KOPT-K1 (cell line): ENCODE results near the gene LCE2B.
"Not testable (repeated sequence)": the region's sequence is repeated elsewhere in the genome, so short reads cannot be mapped to it uniquely, and the experiment has no call there.

Source experiments
- H3K27ac ChIP-seq: fragments of 200-600 bp; sonication (generic); 2 replicates; pipeline ENCODE4 v1.5.1; 2016; ENCODE audit warnings: antibody characterized with exemption, mild to moderate bottlenecking, low read depth, low read length; ENCODE audit not compliant: poor library complexity, severe bottlenecking
- H3K36me3 ChIP-seq: fragments of 200-600 bp; sonication (generic); 2 replicates; pipeline ENCODE4 v1.5.1; 2017; ENCODE audit warnings: antibody characterized with exemption, mild to moderate bottlenecking, low read length, moderate library complexity; ENCODE audit not compliant: insufficient read depth
- H3K9me3 ChIP-seq: fragments of 200-600 bp; sonication (generic); 2 replicates; pipeline ENCODE4 v1.5.1; 2017; ENCODE audit warnings: antibody characterized with exemption, low read length, mild to moderate bottlenecking; ENCODE audit not compliant: insufficient read depth, poor library complexity, severe bottlenecking

LCE2B gene, protein sequence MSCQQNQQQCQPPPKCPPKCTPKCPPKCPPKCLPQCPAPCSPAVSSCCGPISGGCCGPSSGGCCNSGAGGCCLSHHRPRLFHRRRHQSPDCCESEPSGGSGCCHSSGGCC

DNA sequence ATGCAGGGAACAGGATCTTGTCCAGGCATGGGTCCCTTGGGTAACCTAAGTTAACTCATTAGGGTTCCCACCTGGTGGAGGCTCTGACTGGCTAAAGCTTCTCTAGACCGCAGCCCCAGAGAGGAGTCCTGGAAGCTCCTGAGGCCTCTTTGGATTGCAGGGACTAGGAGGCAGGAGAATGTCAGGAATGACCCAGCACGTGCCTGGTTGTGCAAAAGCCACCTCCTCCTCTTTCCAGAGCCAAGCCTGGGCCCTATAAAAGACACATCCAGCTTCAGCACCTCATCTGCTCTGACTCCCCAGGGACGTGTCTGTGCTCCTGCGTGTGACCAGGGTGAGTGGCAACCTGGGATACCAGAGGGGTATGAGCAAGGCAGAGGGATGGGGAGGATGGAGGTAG is at the start of gene LCE2B:
LCE2B (plus strand) TSS at position 301 of the 400 bp plus-strand sequence. CDS start 721 bp downstream, outside the sequence.
- not testable (repeated sequence) for H3K9me3 ChIP-seq, H3K27ac ChIP-seq, H3K36me3 ChIP-seq

DNA sequence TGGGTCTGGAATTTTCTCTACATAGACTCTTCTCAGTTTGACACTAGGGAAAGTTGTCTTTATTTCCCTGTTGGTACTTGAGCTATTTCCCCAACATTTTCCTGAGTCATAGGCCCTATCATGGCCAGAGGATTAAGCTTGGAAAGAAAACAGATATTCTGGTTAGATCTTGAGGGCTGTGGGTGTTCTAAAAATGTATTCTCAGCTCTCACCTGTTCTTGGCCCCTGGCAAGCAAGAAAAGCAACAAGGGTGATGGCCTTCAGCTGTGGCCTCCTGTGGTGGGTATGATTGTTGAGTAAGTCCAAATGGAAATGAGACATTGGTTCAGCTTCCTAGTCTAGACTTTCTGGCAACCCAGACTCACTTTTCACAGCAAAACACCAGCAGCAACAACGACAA is 45.6 kb upstream of the LCE2B start:
- no peaks in the 10 kb centered on the region for H3K36me3 ChIP-seq
- H3K27ac ChIP-seq, result no peak overlapping the region
- H3K9me3 ChIP-seq, result no peaks in the 10 kb centered on the region

DNA sequence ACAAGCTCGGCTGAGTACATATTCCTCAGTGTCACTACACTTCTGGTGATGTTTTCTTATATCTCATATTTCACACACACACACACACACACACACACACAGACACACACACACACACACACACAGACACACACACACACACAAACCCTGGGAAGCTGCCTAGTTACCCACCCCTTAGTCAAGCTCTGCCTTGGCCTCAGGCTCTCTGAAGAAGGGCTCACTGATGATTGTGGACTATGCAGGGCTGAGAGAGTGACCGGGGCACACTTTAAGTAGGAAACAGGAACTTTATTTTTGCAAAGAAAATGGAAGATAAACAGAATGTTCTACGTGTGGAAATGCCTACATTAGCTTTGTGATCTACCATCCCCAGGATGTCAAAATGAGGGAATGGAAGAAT is 42.0 kb upstream of the LCE2B start:
- Histone ChIP-seq H3K27ac (no peak overlapping the region), H3K36me3 (no peaks in the 10 kb centered on the region), H3K9me3 (no peaks in the 10 kb centered on the region)

DNA sequence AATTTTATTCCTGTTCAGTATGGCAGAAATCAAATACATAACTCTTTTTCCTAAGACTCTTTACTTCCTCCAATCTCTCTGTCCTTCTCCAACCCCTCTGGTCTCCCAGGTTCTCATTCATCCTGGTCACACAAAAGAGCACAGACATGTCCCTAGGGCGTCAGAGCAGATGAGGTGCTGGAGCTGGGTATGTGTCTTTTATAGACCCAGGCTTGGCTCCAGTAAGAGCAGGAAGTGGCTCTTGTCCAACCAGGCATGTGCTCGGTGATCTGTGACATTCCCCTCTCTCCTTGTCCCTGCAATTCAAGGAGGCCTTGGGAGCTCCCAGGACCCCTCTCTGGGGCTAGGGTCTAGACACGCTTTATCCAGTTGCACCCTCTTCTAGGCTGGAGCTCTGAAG is 40.8 kb upstream of the LCE2B start:
- Histone ChIP-seq H3K27ac (no peak overlapping the region), H3K36me3 (no peaks in the 10 kb centered on the region), H3K9me3 (no peaks in the 10 kb centered on the region)

DNA sequence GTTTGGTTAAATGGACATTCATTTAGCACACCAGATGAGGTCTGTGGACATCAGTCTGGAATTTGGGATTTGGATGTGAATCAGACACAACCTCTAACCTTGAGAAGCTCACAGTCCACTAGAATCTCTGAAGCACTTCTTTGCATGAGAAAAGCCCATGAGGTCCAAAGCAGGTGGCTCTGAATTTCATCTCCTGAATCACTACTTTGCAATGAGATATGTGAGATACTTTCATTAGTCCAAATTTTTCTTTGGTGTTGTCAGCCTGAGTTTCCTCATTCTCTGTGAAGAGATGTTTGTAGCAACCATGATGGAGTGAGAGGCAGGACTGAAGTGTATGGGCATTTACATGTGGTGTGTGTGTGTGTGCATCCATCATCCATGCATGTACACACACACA is 39.3 kb upstream of the LCE2B start:
- no peaks in the 10 kb centered on the region for H3K36me3 ChIP-seq
- H3K27ac ChIP-seq, result no peak overlapping the region
- no peaks in the 10 kb centered on the region for H3K9me3 ChIP-seq

DNA sequence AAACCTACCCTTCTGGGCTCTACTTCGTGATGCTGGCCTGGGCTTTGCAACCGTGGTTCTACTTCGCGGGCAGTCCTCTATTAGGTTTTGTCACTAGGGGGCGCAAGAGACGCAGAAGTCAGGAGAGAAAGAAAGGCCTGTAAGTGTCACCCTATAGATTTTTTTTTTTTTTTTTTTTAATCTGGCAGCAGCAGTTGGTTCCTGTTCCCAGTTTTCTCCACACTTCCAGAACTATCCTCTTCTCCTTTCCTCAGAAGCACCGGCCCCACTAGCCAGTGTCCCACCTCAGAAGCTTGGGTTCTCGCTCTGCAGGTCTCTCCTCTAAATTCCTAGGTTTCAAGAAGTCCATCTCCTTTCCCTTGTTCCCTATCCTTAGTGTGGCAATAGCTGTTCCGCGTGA is 31.8 kb upstream of the LCE2B start:
- H3K36me3 ChIP-seq, result no peaks in the 10 kb centered on the region
- H3K9me3 ChIP-seq, result no peaks in the 10 kb centered on the region
- no peak overlapping the region for H3K27ac ChIP-seq

DNA sequence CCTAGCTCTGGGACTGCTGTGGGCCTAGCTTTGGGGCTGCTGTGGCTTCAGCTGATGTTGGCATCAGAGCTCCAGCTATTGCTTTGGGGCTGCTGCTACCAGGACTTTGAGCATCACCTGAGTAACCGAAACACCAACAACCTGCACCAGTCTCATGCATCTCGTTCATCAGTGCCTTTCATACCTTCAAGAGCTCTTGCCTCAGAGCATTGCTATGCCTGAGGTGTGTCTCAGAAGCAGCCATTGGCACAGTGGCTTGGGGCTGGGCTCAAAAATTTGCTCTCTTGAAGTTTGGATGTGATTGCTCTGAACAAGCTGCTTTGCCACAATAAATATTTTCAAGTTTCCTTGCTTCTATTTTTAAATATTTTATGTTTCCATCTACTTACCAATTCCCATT is 29.5 kb upstream of the LCE2B start:
- H3K27ac ChIP-seq, result no peak overlapping the region
- no peaks in the 10 kb centered on the region for H3K9me3 ChIP-seq
- H3K36me3 ChIP-seq, result no peaks in the 10 kb centered on the region

DNA sequence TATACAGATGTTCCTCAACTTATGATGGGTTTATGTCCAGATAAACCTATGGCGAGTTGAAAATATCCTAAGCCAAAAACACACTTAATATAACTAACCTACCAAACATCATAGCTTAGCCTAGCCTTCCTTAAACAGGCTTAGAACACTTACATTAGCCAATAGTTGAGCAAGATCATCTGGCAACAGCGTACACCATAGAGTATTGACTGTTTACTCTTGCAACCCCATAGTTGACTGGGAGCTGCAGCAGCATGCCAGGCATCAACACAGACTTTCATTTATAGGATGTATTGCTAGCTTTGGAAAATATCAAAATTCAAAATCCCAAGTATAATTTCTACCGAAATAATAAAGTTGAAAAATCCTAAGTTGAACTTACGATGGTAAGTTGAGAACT is 28.2 kb upstream of the LCE2B start:
- Histone ChIP-seq H3K27ac (no peak overlapping the region), H3K9me3 (no peaks in the 10 kb centered on the region), H3K36me3 (no peaks in the 10 kb centered on the region)

DNA sequence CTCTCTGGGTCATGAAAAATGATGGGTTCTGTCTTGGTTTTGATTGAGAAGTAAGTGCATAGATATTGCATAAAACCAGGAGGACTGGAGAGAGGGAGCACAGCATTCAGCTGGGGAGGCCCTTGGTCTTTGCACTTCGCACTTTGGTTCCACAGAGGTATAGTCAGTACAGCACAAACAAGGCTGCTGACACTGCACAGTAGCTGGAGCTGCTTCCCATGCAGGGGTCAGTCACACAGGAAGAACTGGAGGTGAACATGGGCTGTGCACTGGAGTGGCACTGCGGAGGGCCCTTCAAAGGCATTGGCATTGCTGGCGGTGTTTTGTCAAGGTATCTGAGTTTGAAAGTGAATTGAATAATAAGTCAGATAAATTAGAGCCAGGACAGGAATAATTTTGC is 27.3 kb upstream of the LCE2B start:
- Histone ChIP-seq H3K36me3 (no peaks in the 10 kb centered on the region), H3K9me3 (no peaks in the 10 kb centered on the region), H3K27ac (no peak overlapping the region)

DNA sequence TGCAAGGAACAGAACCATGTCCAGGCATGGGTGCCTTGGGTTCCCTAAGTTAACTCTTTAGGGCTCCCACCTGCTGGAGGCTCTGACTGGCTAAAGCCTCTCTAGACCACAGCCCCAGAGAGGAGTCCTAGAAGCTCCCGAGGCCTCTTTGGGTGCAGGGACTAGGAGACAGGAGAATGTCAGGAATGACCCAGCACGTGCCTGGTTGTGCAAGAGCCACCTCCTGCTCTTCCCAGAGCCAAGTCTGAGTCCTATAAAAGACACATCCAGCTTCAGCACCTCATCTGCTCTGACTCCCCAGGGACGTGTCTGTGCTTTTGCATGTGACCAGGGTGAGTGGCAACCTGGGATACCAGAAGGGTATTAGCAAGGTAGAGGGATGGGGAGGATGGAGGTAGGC is 22.8 kb upstream of the LCE2B start, which contains the start of gene LCE2D:
LCE2D (plus strand) TSS at position 283 of the 400 bp plus-strand sequence. CDS start 726 bp downstream, outside the sequence.
- H3K36me3 ChIP-seq, result no peaks in the 10 kb centered on the region
- no peak within 1 kb of the TSS for H3K27ac ChIP-seq
- H3K9me3 ChIP-seq, result no peaks in the 10 kb centered on the region

DNA sequence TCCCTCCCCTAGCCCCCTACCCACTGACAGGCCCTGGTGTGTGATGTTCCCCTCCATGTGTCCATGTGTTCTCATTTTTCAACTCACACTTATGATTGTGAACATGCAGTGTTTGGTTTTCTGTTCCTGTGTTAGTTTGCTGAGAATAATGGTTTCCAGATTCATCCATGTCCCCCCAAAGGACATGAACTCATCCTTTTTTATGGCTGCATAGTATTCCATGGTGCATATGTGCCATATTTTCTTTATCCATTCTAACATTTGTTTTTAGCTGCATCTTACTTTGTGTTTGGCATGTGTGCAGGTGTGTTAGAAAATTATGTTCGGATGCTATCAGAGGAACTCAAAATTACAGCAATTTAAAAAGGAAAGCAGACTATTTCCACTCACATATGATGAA is 19.8 kb upstream of the LCE2B start:
- not testable (repeated sequence) for H3K27ac ChIP-seq, H3K36me3 ChIP-seq, H3K9me3 ChIP-seq

DNA sequence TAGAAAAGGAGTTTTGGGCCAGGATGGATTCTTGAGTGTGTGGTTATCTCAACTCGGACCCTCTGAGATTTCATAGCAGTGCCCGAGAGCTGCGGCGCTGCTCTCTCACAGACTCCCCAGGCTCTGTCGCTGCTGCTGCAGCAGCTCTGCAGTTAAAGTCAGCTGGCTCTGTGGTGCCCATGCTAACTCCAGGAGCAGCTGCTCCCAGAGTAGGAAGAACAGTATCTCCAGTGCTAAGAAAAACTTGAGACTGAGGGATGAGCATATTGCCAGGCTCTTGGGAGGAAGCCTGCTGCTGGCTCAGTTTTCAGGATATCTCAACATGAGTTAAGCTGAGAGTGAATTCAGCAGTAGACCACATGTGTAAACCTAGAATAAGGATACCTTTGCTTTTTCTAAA is 18.3 kb upstream of the LCE2B start:
- Histone ChIP-seq H3K36me3 (no peaks in the 10 kb centered on the region), H3K27ac (no peak overlapping the region), H3K9me3 (no peaks in the 10 kb centered on the region)

DNA sequence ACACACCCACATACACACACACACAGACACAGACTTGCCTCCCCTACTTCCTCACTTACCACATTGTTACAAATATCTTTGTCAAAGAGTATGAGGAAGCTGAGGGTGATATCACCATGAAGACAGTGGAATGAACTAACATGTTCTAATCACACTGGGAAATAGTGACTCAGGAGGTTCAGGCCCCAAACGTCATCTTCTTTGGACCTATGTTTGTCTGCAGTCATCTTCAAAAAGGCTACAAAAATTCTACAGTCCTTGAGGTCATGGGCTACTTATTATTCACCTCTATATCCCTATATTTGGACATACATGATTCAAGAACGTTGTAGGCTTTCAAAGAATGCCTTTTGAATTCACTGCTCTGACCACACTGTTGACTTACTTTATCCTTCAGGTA is 12.9 kb upstream of the LCE2B start:
- Histone ChIP-seq H3K9me3 (no peaks in the 10 kb centered on the region), H3K27ac (no peak overlapping the region), H3K36me3 (no peaks in the 10 kb centered on the region)

DNA sequence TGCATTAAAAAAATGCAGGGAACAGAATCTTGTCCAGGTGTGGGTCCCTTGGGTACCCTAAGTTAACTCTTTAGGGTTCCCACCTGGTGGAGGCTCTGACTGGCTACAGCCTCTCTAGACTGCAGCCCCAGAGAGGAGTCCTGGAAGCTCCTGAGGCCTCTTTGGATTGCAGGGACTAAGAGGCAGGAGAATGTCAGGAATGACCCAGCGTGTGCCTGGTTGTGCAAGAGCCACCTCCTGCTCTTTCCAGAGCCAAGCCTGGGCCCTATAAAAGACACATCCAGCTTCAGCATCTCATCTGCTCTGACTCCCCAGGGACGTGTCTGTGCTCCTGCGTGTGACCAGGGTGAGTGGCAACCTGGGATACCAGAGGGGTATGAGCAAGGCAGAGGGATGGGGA is 10.9 kb upstream of the LCE2B start, which contains the start of gene LCE2C:
LCE2C (plus strand) TSS at position 297 of the 400 bp plus-strand sequence. CDS start 737 bp downstream, outside the sequence.
- H3K36me3 ChIP-seq, H3K9me3 ChIP-seq, H3K27ac ChIP-seq: not testable (repeated sequence)

DNA sequence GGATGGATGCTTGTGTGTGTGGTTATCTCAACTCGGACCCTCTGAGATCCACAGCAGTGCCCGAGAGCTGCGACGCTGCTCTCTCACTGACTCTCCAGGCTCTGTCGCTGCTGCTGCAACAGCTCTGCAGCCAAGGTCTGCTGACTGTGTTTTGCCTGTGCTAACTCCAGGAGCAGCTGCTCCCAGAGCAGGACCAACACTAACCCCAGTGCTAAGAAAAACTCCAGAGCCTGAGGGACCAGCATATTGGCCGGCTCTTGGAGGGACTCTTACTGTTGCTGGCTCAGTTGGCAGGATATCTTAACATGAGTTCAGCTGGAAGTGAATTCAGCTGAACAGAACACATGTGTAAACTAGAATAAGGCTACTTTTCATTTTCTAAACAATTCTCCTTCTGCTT is 6.5 kb upstream of the LCE2B start:
- no peaks in the 10 kb centered on the region for H3K9me3 ChIP-seq
- no peaks in the 10 kb centered on the region for H3K36me3 ChIP-seq
- no peak overlapping the region for H3K27ac ChIP-seq

DNA sequence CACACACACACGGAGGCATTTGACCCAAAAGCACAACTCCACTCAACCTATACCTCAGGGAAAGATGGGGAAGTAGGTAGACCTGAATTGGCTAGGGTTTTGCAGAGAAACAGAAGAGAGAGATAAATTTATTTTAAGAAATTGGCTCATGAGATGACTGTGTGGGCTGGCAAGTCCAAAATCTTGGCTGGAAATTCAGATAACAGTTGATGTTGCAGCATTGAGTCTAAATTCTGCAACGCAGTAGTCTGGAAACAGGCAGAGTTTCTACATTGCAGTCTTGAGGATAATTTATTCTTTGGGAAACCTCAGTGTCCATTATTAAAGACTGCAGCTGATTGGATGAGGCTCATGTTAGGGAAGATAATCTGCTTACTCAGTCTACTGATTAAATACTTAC is 4.3 kb upstream of the LCE2B start:
- Histone ChIP-seq H3K27ac (no peak overlapping the region), H3K36me3 (no peaks in the 10 kb centered on the region), H3K9me3 (no peaks in the 10 kb centered on the region)
